Neuronal stem cell (in vitro differentiated cells): Measurements from ENCODE around the gene GSTO2.

Source experiments
- DNase-seq: peaks from one replicate; pipeline ENCODE4 v3.0.0-alpha.2; 2013; ENCODE audit warnings: low spot score
- H2AFZ ChIP-seq: one replicate; pipeline ENCODE4 v1.6.1; 2013; ENCODE audit warnings: mild to moderate bottlenecking, low read length, inconsistent platforms
- H2AK5ac ChIP-seq: 2 replicates; pipeline ENCODE4 v1.6.1; 2013; ENCODE audit warnings: low read depth, mild to moderate bottlenecking, inconsistent platforms, low read length, moderate library complexity, mixed read lengths
- H2BK120ac ChIP-seq: 2 replicates; pipeline ENCODE4 v1.6.1; 2013; ENCODE audit warnings: low read depth, mild to moderate bottlenecking, inconsistent platforms, low read length, moderate library complexity, mixed read lengths
- H2BK12ac ChIP-seq: one replicate; pipeline ENCODE4 v1.6.1; 2013; ENCODE audit warnings: low read length, inconsistent platforms
- H2BK15ac ChIP-seq: 2 replicates; pipeline ENCODE4 v1.6.1; 2013; ENCODE audit warnings: mild to moderate bottlenecking, low read length, inconsistent platforms, mixed read lengths
- H2BK5ac ChIP-seq: one replicate; pipeline ENCODE4 v1.6.1; 2013; ENCODE audit warnings: inconsistent platforms, mild to moderate bottlenecking, low read length, moderate library complexity
- H3K14ac ChIP-seq: one replicate; pipeline ENCODE4 v1.6.1; 2013; ENCODE audit warnings: low read length, inconsistent platforms
- H3K18ac ChIP-seq: 2 replicates; pipeline ENCODE4 v1.6.1; 2013; ENCODE audit warnings: low read length, inconsistent platforms
- H3K23ac ChIP-seq: 2 replicates; pipeline ENCODE4 v1.6.1; 2013; ENCODE audit warnings: low read depth, mild to moderate bottlenecking, mixed read lengths, low read length, inconsistent platforms; ENCODE audit not compliant: poor library complexity
- H3K27ac ChIP-seq: replicated peaks from 3 replicates; pipeline ENCODE4 v1.5.1; 2013; ENCODE audit warnings: low read length, inconsistent platforms
- H3K27me3 ChIP-seq, 3 experiments: 2 replicates each; pipeline ENCODE4 v1.6.1; 2013; ENCODE audit warnings: low read length in 3 of 3, mild to moderate bottlenecking in 2 of 3, inconsistent platforms in 1 of 3, low read depth in 1 of 3, mixed read lengths in 1 of 3, moderate library complexity in 1 of 3; ENCODE audit not compliant: control insufficient read depth in 3 of 3, insufficient read depth in 3 of 3
- H3K36me3 ChIP-seq, 2 donors: replicated peaks in 1 of 2; 2 replicates each; pipeline ENCODE4 v1.6.1; 2013; ENCODE audit warnings: low read length in 2 of 2; ENCODE audit not compliant: control insufficient read depth in 2 of 2, insufficient read depth in 2 of 2
- H3K4ac ChIP-seq: 2 replicates; pipeline ENCODE4 v1.6.1; 2013; ENCODE audit warnings: inconsistent platforms, mild to moderate bottlenecking, low read length, moderate library complexity
- H3K4me1 ChIP-seq, 2 donors: 1 replicate in 1 of 2; 2 replicates in 1 of 2; pipeline ENCODE4 v1.6.1; 2013; ENCODE audit warnings: low read length in 2 of 2, low read depth in 1 of 2; ENCODE audit not compliant: control insufficient read depth in 2 of 2, insufficient read depth in 1 of 2
- H3K4me2 ChIP-seq: one replicate; pipeline ENCODE4 v1.6.1; 2013; ENCODE audit warnings: mild to moderate bottlenecking, low read length, inconsistent platforms; ENCODE audit not compliant: insufficient read depth, poor library complexity, severe bottlenecking
- H3K4me3 ChIP-seq, 2 donors: 2 replicates each; pipeline ENCODE4 v1.5.1; 2013; ENCODE audit warnings: low read length in 2 of 2, mild to moderate bottlenecking in 2 of 2, inconsistent platforms in 1 of 2, moderate library complexity in 1 of 2
- H3K79me1 ChIP-seq: one replicate; pipeline ENCODE4 v1.6.1; 2013; ENCODE audit warnings: low read depth, mild to moderate bottlenecking, inconsistent platforms, low read length, moderate library complexity
- H3K9ac ChIP-seq: one replicate; pipeline ENCODE4 v1.6.1; 2013; ENCODE audit warnings: mild to moderate bottlenecking, low read depth, low read length, inconsistent platforms; ENCODE audit not compliant: poor library complexity
- H3K9me3 ChIP-seq, 2 donors: replicated peaks in 1 of 2; 2 replicates each; pipeline versions ENCODE3 to v1.6.1; 2013; ENCODE audit warnings: low read length in 2 of 2, mild to moderate bottlenecking in 2 of 2, inconsistent platforms in 1 of 2, low read depth in 1 of 2, mixed read lengths in 1 of 2, moderate library complexity in 1 of 2; ENCODE audit not compliant: control insufficient read depth in 2 of 2, insufficient read depth in 1 of 2
- H4K8ac ChIP-seq: one replicate; pipeline ENCODE4 v1.6.1; 2013; ENCODE audit warnings: low read depth, mild to moderate bottlenecking, inconsistent platforms, low read length, moderate library complexity
- H4K91ac ChIP-seq: one replicate; pipeline ENCODE4 v1.6.1; 2013; ENCODE audit warnings: low read length, low read depth, mild to moderate bottlenecking, inconsistent platforms; ENCODE audit not compliant: poor library complexity
- WGBS, 2 donors: extraction: QIAGEN DNeasy Blood & Tissue Kit; methylation state at CpG; one replicate each; pipeline ENCODE4 v1.1.7; 2013; ENCODE audit warnings: missing lambda C conversion rate in 2 of 2, mixed read lengths in 1 of 2; ENCODE audit not compliant: insufficient read length in 2 of 2, insufficient replicate concordance in 1 of 2; ENCODE audit errors: extremely low coverage in 2 of 2; 5-methylcytosine and 5-hydroxymethylcytosine counted together

The GSTO2 gene

DNA sequence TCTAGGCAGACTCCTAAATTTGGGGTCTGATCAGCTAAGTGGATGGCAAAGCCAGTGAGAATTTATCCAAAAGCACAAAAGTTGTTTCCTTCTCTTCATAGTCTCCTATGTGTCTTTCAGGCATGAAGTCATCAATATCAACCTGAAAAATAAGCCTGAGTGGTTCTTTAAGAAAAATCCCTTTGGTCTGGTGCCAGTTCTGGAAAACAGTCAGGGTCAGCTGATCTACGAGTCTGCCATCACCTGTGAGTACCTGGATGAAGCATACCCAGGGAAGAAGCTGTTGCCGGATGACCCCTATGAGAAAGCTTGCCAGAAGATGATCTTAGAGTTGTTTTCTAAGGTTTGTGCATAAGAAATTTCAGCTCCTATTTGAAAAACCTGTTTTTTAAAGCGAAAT, 9.5 kb upstream of the GSTO2 start:
- no peak overlapping the region for H3K4me2 ChIP-seq
- no peak overlapping the region for H3K4me3 ChIP-seq
- H3K79me1 ChIP-seq = no peaks in the 10 kb centered on the region
- no peak overlapping the region for H3K23ac ChIP-seq
- peaks cover 2 to 77% of the 10 kb centered on the region in 2 donors for H3K36me3 ChIP-seq
- H3K14ac ChIP-seq = no peak overlapping the region
- no CpG with 5 or more reads among the region's 3 CpGs for WGBS, 2 donors
- H2AK5ac ChIP-seq = no peak overlapping the region
- peaks cover 0 to 7% (median 0%) of the 10 kb centered on the region in 3 experiments for H3K27me3 ChIP-seq
- H4K91ac ChIP-seq = no peak overlapping the region
- no peak overlapping the region for H2BK12ac ChIP-seq
- H3K4ac ChIP-seq = no peak overlapping the region
- no peak overlapping the region for H3K9ac ChIP-seq
- no peak overlapping the region for H2BK5ac ChIP-seq
- H3K9me3 ChIP-seq = no peaks in the 10 kb centered on the region
- DNase-seq = no peak
- H2AFZ ChIP-seq = no peak overlapping the region
- H2BK15ac ChIP-seq = no peak overlapping the region
- no peak overlapping the region for H2BK120ac ChIP-seq
- no peak overlapping the region for H3K27ac ChIP-seq
- H3K4me1 ChIP-seq = peaks cover under 1 to 6% of the 10 kb centered on the region in 2 donors
- H3K18ac ChIP-seq = no peak overlapping the region
- H4K8ac ChIP-seq = no peak overlapping the region

DNA sequence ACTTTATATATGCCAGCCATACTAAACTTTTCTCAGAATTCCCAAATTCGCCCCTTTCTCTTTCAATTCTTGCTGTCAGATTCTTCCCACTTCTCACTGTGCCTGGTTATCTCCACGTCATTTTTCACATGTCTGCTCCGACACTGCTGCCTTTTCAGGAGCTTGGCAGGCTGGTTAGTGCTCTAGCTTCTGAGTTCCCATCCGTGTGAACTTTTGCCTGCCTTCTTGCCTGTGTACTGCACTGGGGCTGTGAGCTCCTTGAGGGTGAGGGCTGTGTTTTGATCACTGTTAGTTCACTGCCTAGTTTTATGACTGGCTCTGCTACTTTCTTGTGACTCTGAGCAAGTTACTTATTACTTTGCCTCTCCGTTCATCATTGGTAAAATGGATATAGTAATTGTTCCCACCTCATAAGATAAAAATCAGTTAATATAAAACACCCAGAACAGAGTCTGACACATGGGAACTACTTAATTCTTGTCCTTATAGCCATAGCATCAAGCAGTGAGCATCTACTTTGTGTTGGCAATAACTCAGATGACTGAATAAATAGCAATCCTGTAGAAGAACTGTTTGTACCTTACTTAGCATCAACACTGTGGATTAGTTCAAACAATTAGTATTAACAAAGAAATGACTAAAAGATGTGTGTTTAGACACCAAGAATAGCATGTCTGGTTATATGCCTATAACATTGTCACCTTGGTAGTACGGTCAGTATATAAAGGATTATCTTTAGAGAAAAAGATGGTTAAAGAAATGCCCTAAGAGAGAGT, 8.8 kb upstream of the GSTO2 start:
- no peaks in the 10 kb centered on the region for H3K9me3 ChIP-seq
- H3K27me3 ChIP-seq = peaks cover 0 to 2% (median 0%) of the 10 kb centered on the region in 3 experiments
- no peak overlapping the region for H3K4me3 ChIP-seq
- H3K36me3 ChIP-seq = peaks cover 2 to 84% of the 10 kb centered on the region in 2 donors
- no peak overlapping the region for H2BK120ac ChIP-seq
- H2BK5ac ChIP-seq = no peak overlapping the region
- H3K4me2 ChIP-seq = no peak overlapping the region
- no peak overlapping the region for H3K23ac ChIP-seq
- H3K4me1 ChIP-seq = peaks cover 0 to 6% of the 10 kb centered on the region in 2 donors
- H2BK12ac ChIP-seq = no peak overlapping the region
- no peak overlapping the region for H3K27ac ChIP-seq
- DNase-seq = no peak
- H2AK5ac ChIP-seq = no peak overlapping the region
- H3K4ac ChIP-seq = no peak overlapping the region
- no peak overlapping the region for H4K8ac ChIP-seq
- no peak overlapping the region for H3K18ac ChIP-seq
- H4K91ac ChIP-seq = no peak overlapping the region
- no peak overlapping the region for H2AFZ ChIP-seq
- no peaks in the 10 kb centered on the region for H3K79me1 ChIP-seq
- H3K14ac ChIP-seq = no peak overlapping the region
- 100% methylated on average over 1 of the region's 6 CpGs; no CpG with 5 or more reads in 1 of the 2 donors for WGBS, 2 donors
- no peak overlapping the region for H2BK15ac ChIP-seq
- no peak overlapping the region for H3K9ac ChIP-seq

DNA sequence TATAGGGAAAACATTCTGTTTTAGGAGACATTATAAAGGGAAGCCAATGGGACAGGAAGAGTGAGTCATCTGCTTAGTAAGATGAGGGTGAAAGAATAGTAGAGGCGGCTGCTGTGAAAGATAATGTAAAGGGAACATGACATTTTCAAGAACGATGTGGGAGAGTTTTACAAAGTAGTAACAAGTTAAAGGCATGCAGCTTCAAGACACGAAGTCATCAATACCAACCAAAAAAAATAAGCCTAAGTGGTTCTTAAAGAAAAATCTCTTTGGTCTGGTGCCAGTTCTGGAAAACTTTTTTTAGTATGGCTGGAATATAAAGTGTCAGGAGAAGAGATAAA, 8.2 kb upstream of the GSTO2 start:
- H2AK5ac ChIP-seq = no peak overlapping the region
- H2AFZ ChIP-seq = no peak overlapping the region
- H2BK12ac ChIP-seq = no peak overlapping the region
- H3K27me3 ChIP-seq = no peaks in the 10 kb centered on the region
- H4K8ac ChIP-seq = no peak overlapping the region
- H3K14ac ChIP-seq = no peak overlapping the region
- H4K91ac ChIP-seq = no peak overlapping the region
- peaks cover 2 to 90% of the 10 kb centered on the region in 2 donors for H3K36me3 ChIP-seq
- H3K23ac ChIP-seq = no peak overlapping the region
- no peak overlapping the region for H3K4ac ChIP-seq
- H3K18ac ChIP-seq = no peak overlapping the region
- no peaks in the 10 kb centered on the region for H3K79me1 ChIP-seq
- WGBS, 2 donors = no CpG with 5 or more reads among the region's 3 CpGs
- no peak overlapping the region for H3K4me3 ChIP-seq
- H2BK120ac ChIP-seq = no peak overlapping the region
- no peak for DNase-seq
- H3K9me3 ChIP-seq = no peaks in the 10 kb centered on the region
- H2BK15ac ChIP-seq = no peak overlapping the region
- H3K4me1 ChIP-seq = peaks cover 0 to 6% of the 10 kb centered on the region in 2 donors
- H2BK5ac ChIP-seq = no peak overlapping the region
- no peak overlapping the region for H3K27ac ChIP-seq
- no peak overlapping the region for H3K9ac ChIP-seq
- H3K4me2 ChIP-seq = no peak overlapping the region

DNA sequence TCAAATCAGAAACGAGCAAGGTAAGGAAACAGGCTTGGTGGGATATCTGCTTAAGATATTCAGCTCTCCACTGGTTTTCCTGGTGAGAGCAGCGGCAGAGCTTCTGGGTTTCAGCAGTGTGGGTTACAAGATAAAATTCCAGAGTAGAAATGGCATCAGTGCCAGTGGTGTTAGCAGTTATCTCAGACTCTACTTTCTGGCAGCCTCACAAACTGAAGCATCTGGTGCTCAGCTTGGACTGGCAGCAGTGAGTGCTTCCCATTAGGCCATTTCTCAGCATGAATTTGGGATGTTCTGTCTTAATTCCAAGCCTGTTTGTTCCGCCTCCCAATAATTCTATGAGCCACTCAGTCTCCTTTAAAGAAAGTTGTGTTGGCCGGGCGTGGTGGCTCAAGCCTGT, 6.9 kb upstream of the GSTO2 start:
- no peak overlapping the region for H3K4me3 ChIP-seq
- DNase-seq = no peak
- no peak overlapping the region for H2AK5ac ChIP-seq
- no CpG with 5 or more reads among the region's 5 CpGs for WGBS, 2 donors
- H3K79me1 ChIP-seq = no peaks in the 10 kb centered on the region
- no peak overlapping the region for H3K18ac ChIP-seq
- H3K9me3 ChIP-seq = no peaks in the 10 kb centered on the region
- H2AFZ ChIP-seq = no peak overlapping the region
- H3K4ac ChIP-seq = no peak overlapping the region
- no peak overlapping the region for H2BK5ac ChIP-seq
- no peak overlapping the region for H3K14ac ChIP-seq
- H3K4me2 ChIP-seq = no peak overlapping the region
- no peak overlapping the region for H2BK12ac ChIP-seq
- no peak overlapping the region for H2BK120ac ChIP-seq
- H4K91ac ChIP-seq = no peak overlapping the region
- H3K9ac ChIP-seq = no peak overlapping the region
- H3K27ac ChIP-seq = no peak overlapping the region
- no peak overlapping the region for H3K23ac ChIP-seq
- H3K36me3 ChIP-seq = peaks cover 2 to 99% of the 10 kb centered on the region in 2 donors
- no peak overlapping the region for H2BK15ac ChIP-seq
- H3K27me3 ChIP-seq = no peaks in the 10 kb centered on the region
- no peaks in the 10 kb centered on the region for H3K4me1 ChIP-seq
- H4K8ac ChIP-seq = no peak overlapping the region
